Measurements from ENCODE around the gene HINFP.

- TF ChIP-seq NFE2L2 (IDR thresholded peaks at IDR 0.05; ENCODE audit: low read depth, low read length) (no peak), CEBPB (IDR thresholded peaks at IDR 0.05; ENCODE audit: low read depth, low read length) (no peak), CTCF (conservative IDR thresholded peaks at IDR 0.05; ENCODE audit: low read depth, low read length) (no peak), RFX5 (IDR thresholded peaks at IDR 0.05; ENCODE audit: low read depth, low read length) (no peak)
Observed at GRCh38 chr11:119078675-119079420, 42.5 kb upstream of the HINFP start.

All from IMR-90 (cell line).